GM12891 (cell line): ENCODE results near the gene NSD2.

Experiments
- DNase-seq: peaks from one replicate; pipeline ENCODE4 v3.0.0; 2011; ENCODE audit warnings: low spot score; ENCODE audit not compliant: insufficient read length
- FAIRE-seq: peaks from 2 replicates; lab custom pipeline; 2011; peaks lifted over from hg19 to GRCh38; lab: Jason Lieb, UNC
- PAX5 ChIP-seq: IDR thresholded peaks from 2 replicates; pipeline ENCODE4 v1.6.1; 2011; ENCODE audit warnings: low read length, moderate library complexity, mild to moderate bottlenecking; ENCODE audit not compliant: insufficient read depth, severe bottlenecking
- POLR2A ChIP-seq: IDR thresholded peaks from 2 replicates; pipeline ENCODE4 v1.6.1; 2011; ENCODE audit warnings: low read depth, low read length, control low read depth
- POLR2AphosphoS5 ChIP-seq: IDR thresholded peaks from 2 replicates; pipeline ENCODE4 v1.6.1; 2011; ENCODE audit warnings: low read depth, low read length, control low read depth
- POU2F2 ChIP-seq: IDR thresholded peaks from 2 replicates; pipeline ENCODE4 v1.6.1; 2011; ENCODE audit warnings: low read depth, mild to moderate bottlenecking, control low read depth, low read length, moderate library complexity
- SPI1 ChIP-seq: IDR thresholded peaks from 2 replicates; pipeline ENCODE4 v1.6.1; 2011; ENCODE audit warnings: low read depth, low read length, control low read depth
- TAF1 ChIP-seq: IDR thresholded peaks from 2 replicates; pipeline ENCODE4 v1.6.1; 2011; ENCODE audit warnings: low read depth, low read length, control low read depth

NSD2 gene

DNA sequence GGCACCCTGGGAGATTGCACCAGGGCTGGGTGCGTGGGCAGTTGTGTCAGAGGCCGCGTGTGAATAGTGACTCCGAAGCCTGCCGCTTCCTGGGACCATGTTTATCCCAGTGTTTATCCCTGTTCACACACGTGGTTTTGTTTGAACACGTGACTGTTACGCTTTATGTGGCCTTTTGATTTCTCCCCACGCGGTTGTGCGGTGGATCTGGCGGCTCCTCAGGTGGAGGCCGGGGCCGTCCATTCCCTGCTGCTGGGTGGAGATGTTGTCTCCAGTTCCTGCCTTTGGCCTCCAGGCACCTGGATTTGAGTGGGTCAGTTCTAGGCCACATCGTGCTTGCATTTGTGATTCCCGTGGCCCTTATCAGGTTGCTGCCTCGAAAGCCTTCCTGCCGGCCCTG lies 102.5 kb downstream of the NSD2 start:
- no peak for DNase-seq
- no peak for FAIRE-seq
- no peak for TF ChIP-seq TAF1

DNA sequence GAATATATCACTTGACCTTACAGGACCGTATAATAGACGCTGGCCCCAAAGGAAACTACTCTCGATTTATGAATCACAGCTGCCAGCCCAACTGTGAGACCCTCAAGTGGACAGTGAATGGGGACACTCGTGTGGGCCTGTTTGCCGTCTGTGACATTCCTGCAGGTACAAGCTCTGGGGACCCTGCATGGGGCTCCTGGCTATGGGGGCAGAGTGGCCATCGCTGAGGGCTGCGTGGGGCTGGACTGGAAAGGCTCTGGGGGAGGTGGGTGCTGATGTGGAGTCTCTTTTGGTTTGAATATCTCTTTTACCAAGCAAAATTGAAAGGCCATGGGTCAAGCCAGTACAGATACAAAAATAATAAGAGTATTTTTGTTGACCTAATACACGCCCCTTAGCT lies 103.6 kb downstream of the NSD2 start:
- DNase-seq (no peak), FAIRE-seq (no peak)
- TF ChIP-seq PAX5: no peak

DNA sequence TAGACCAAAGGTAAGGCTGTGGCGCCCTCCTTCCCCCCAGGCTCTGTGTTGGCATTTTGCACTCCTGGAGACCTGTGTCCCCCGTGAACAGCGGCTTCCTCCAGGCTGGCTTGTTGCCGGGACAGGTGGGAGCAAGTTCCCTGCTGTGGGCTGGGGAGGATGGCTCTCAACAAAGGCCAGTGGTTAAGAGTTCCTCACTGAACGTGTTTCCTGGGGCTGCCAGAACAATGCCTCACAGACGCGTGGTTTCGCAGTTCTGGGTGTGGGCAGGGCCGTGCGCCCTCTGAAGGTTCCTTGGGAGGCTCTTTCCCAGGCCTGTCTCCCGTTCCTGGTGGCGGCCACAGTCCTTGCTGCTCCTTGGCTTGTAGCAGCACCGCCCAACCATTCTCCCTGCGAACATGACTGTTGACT lies 104.2 kb downstream of the NSD2 start:
- no peak for FAIRE-seq
- DNase-seq: no peak
- TF ChIP-seq TAF1: no peak
- TF ChIP-seq POLR2AphosphoS5: no peak
- no peak for TF ChIP-seq PAX5
- TF ChIP-seq POLR2A: no peak
- TF ChIP-seq POU2F2: no peak
- no peak for TF ChIP-seq SPI1

DNA sequence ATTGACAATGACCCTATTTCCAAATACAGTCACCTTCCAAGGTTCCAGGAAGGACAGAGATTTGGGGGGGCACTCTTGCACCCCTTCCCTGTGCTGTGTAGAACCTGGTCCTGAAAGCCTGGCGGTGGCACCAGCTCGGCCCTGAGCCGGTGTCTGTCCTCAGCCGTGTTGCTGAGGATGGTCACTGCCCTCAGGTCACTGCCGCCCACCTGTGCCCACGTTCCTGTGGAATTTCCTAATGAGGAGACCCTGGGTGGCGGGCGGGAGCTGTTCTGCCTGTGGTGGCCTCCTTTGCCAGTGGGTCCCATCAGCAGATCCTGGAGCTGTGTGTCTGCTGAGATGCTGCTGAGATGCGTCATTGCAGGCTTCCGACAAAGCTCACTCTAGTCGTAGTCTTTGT lies 104.7 kb downstream of the NSD2 start:
- no peak for DNase-seq
- no peak for FAIRE-seq
- TF ChIP-seq POLR2A (no peak), POU2F2 (no peak), SPI1 (no peak), PAX5 (no peak), TAF1 (no peak), POLR2AphosphoS5 (no peak)

DNA sequence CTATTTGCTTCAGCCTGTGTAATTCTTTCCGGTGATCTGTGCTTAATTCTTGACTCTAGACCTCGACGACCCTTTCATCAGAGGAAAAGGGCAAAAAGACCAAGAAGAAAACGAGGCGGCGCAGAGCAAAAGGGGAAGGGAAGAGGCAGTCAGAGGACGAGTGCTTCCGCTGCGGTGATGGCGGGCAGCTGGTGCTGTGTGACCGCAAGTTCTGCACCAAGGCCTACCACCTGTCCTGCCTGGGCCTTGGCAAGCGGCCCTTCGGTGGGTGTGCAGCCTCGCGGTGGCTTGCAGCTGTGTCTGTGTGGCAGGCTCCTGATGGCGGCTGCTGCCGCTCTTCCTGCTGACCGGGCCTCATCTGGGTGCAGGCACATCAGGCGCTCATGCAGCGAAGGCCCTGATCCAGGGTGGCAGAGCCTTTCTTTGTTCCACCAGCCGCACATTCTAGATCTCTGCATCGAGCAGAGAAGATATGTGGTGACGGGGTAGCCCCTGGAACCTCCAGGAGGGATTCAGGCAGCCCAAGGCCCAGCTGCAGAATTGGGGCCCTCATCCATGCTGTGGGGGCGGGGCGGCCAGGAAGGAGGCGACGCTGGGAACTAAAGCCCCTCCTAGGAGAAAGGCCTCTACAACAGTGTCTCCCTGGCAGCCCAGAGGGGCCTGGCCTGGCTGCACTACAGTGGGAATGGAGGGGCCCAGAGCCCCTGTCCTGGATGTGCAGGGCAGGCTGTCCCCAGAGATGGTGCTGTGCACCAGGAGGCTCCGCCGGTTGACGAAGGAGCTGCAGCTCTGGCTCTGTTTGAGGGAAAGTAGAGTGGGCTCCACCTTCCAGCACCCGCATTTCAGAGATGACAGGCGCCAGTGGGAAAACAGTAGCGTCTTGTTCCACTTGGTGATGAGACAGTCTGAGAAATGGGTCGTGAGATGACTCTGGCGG lies 105.5 kb downstream of the NSD2 start:
- DNase-seq (no peak), FAIRE-seq (no peak)
- TF ChIP-seq PAX5 (no peak), POU2F2 (no peak), POLR2A (no peak), SPI1 (no peak), TAF1 (no peak), POLR2AphosphoS5 (no peak)

DNA sequence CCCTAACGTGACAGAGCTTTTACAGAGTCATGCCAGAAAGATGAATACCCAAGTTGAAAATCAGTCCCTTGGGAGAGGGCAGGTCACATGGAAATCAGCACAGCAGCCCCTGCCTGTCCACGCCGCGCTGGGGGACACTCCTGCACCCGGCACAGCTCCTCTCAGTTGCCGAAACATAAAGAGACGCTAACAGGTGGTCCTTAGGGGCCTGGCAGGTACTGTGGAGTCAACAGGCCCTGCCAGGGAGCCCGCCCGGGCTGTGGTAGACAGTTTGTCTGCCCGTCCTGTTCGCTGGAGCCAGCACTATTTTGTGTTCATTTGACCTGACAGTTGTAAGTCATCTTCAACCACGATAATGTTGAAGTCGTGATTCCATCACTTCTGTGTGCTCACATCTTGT lies 107.0 kb downstream of the NSD2 start:
- FAIRE-seq (no peak), DNase-seq (no peak)
- TF ChIP-seq TAF1: no peak
- no peak for TF ChIP-seq SPI1
- TF ChIP-seq POLR2AphosphoS5: no peak
- no peak for TF ChIP-seq PAX5
- TF ChIP-seq POLR2A: no peak
- TF ChIP-seq POU2F2: no peak

DNA sequence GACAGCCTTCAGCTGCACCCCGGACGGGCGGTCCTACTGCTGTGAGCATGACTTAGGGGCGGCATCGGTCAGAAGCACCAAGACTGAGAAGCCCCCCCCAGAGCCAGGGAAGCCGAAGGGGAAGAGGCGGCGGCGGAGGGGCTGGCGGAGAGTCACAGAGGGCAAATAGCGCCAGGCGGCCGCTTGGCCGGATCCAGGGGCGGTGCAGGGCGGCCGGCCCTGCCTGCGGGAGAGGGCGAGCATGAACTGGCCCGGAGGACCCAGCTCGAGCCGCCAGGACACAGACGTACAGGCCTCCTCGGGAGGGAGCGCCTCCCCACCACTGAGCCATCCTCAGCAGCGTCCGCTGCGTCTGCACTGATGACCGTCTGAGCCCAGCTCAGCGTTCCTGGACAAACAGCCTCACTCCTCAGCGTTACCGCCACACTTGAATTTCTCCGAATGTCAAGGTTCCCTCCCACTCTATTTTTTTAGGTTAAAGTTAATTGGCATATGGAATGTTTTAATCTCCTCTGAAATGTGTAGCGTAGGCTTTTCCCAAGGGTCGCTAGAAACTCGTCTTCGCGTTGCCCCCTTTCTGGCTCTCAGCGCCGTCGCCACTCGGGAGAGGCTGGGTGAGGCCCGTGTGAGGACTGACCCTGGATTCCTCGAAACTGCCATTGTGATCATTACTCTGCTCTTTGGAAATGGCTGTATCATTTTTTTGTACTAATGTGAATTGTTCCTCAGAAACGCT lies 107.7 kb downstream of the NSD2 start:
- FAIRE-seq (no peak), DNase-seq (no peak)
- TF ChIP-seq SPI1: no peak
- no peak for TF ChIP-seq POLR2A
- TF ChIP-seq POLR2AphosphoS5: no peak
- no peak for TF ChIP-seq PAX5
- no peak for TF ChIP-seq POU2F2
- no peak for TF ChIP-seq TAF1

DNA sequence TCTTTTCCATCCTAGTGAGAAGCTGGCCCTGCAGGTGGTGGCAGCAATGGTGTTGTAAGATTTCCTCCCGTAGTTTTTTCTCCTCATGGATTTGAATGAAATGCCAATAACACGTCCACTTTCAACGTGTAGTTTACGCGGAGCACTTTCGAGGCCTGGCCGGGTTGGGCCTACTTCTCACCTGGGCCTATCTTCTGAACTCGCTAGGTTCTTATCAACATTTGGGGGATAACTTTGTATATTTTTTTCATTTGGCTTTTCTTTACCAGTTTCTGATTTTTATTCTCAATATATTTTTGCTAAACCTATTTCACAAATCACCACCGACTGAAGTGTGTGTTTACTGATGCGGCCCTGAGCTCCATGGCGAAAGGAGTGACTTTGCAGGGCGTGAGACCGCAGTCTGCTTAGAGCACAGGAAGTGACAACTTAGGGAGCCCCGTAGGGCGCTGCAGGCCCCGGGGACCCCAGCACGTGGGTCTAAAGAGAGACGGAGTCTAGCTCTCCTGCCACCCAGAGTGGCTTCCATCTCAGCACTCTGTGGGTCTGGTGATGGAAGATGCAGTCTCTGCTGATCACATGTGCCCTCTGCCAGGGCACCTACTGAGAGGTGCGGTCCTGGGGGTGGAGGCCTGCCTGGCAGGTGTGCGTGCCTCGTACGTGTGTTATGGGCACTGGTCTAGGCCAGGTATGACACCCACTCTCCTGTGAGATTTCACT lies 108.4 kb downstream of the NSD2 start:
- FAIRE-seq: no peak
- no peak for TF ChIP-seq POLR2A
- no peak for TF ChIP-seq POLR2AphosphoS5
- TF ChIP-seq POU2F2: no peak
- TF ChIP-seq PAX5: no peak
- no peak for TF ChIP-seq SPI1
- no peak for TF ChIP-seq TAF1
- no peak for DNase-seq

DNA sequence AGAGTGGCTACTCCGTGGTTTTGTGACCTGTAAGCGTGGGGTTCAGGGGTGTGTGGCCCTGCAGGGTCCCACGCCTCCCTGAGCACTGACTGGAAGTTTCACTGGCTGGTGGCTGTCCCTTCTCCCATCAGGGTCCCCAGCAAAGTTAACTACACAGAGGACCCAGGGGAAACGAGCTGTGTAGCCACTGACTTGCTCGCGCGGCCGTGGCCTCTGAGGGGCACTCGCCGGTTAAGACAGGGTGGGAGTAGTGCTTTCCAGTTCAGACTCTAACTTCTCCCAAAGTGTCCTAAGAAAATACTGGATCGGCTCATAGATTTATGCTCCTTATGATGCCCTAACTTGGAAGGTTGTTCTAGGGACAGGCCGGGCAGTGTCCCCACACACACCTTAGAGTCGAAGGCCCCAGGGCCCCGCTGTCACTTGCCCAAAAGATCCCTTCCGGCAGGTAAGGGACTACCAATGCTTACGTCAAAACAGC lies 109.4 kb downstream of the NSD2 start:
- no peak for FAIRE-seq
- DNase-seq: no peak
- TF ChIP-seq POLR2AphosphoS5 (no peak), PAX5 (no peak), POU2F2 (no peak), TAF1 (no peak), POLR2A (no peak), SPI1 (no peak)
